GM23338 (cell line): ENCODE measurements around the gene LDAF1. TPM values are rescaled to one million over a fixed set of nuclear protein-coding genes. Genes with fewer than 3 reads are reported as not detected.

Experiments
- ATAC-seq: fragments of 200-7000 bp; cut with Tn5 transposase; 3 replicates; pipeline ENCODE4 v1.9.1; 2020
- DNase-seq: peaks from one replicate; pipeline ENCODE4 v3.0.0-alpha.2; 2015; ENCODE audit warnings: low spot score
- H2AFZ ChIP-seq: fragments of 200-600 bp; sonication (generic); 2 replicates; pipeline ENCODE4 v1.8.0; 2016; ENCODE audit warnings: antibody characterized with exemption, mild to moderate bottlenecking, moderate library complexity
- H3F3A ChIP-seq: fragments of 200-600 bp; sonication (generic); replicated peaks from 2 replicates; pipeline ENCODE4 v1.8.0; 2017; ENCODE audit warnings: antibody characterized with exemption, mixed run types, low read depth
- H3K27ac ChIP-seq: fragments of 200-600 bp; sonication (generic); 2 replicates; pipeline ENCODE4 v1.6.1; 2016; ENCODE audit warnings: low read depth
- H3K27me3 ChIP-seq: fragments of 200-600 bp; sonication (generic); 2 replicates; pipeline ENCODE4 v1.8.0; 2016; ENCODE audit warnings: mild to moderate bottlenecking, mixed run types, moderate library complexity; ENCODE audit not compliant: insufficient read depth
- H3K36me3 ChIP-seq: fragments of 200-600 bp; sonication (generic); 2 replicates; pipeline ENCODE4 v1.8.0; 2016; ENCODE audit warnings: mild to moderate bottlenecking; ENCODE audit not compliant: insufficient read depth
- H3K4me1 ChIP-seq: fragments of 200-600 bp; sonication (generic); 2 replicates; pipeline ENCODE4 v1.8.0; 2016; ENCODE audit warnings: mild to moderate bottlenecking, moderate library complexity; ENCODE audit not compliant: insufficient read depth
- H3K4me2 ChIP-seq: fragments of 200-600 bp; sonication (generic); 2 replicates; pipeline ENCODE4 v1.7.1; 2017; ENCODE audit warnings: mixed run types
- H3K4me3 ChIP-seq: fragments of 200-600 bp; sonication (generic); 2 replicates; pipeline ENCODE4 v1.6.1; 2016; ENCODE audit warnings: mixed run types
- H3K79me2 ChIP-seq: fragments of 200-600 bp; sonication (generic); replicated peaks from 2 replicates; pipeline ENCODE4 v1.8.0; 2017; ENCODE audit warnings: mild to moderate bottlenecking; ENCODE audit not compliant: insufficient read depth
- H3K9me2 ChIP-seq: fragments of 200-600 bp; sonication (generic); 2 replicates; pipeline ENCODE4 v1.8.0; 2017; ENCODE audit not compliant: insufficient read depth
- H4K20me1 ChIP-seq: fragments of 200-600 bp; sonication (generic); replicated peaks from 2 replicates; pipeline ENCODE4 v1.8.0; 2017; ENCODE audit warnings: mild to moderate bottlenecking; ENCODE audit not compliant: insufficient read depth
- H3K27ac Mint-ChIP-seq: 2 replicates; pipeline ENCODE4 v1.8.0; 2020; ENCODE audit warnings: inconsistent platforms, mild to moderate bottlenecking, moderate library complexity, mixed read lengths
- H3K27me3 Mint-ChIP-seq: 3 replicates; pipeline ENCODE4 v1.8.0; 2022; ENCODE audit warnings: low read depth, mild to moderate bottlenecking, moderate library complexity, mixed read lengths, inconsistent platforms; ENCODE audit not compliant: insufficient read depth, poor library complexity
- H3K36me3 Mint-ChIP-seq: 3 replicates; pipeline ENCODE4 v1.8.0; 2021; ENCODE audit warnings: low read depth, mild to moderate bottlenecking, inconsistent platforms, moderate library complexity, mixed read lengths
- H3K4me1 Mint-ChIP-seq: 3 replicates; pipeline ENCODE4 v1.8.0; 2020; ENCODE audit warnings: mild to moderate bottlenecking, inconsistent platforms, mixed read lengths
- H3K4me3 Mint-ChIP-seq: 3 replicates; pipeline ENCODE4 v1.8.0; 2021; ENCODE audit warnings: moderate library complexity, mild to moderate bottlenecking, inconsistent platforms, mixed read lengths
- H3K9me3 Mint-ChIP-seq: 3 replicates; pipeline ENCODE4 v1.8.0; 2020; ENCODE audit warnings: moderate library complexity, mild to moderate bottlenecking, inconsistent platforms, mixed read lengths
- CREB1 ChIP-seq: fragments of 250-450 bp; sonication (Bioruptor Pico); IDR thresholded peaks from 2 replicates; pipeline ENCODE4 v1.5.0; 2020; ENCODE audit warnings: low read depth, mild to moderate bottlenecking, moderate library complexity
- CTCF ChIP-seq, 2 experiments: fragments of 200-600 bp in 1 of 2; sonication (generic) in 1 of 2; conservative IDR thresholded peaks; 2 replicates each; pipeline versions ENCODE4 v1.5.1 to v1.6.1; 2016 to 2017; ENCODE audit warnings: antibody characterized with exemption in 2 of 2, low read depth in 2 of 2, mild to moderate bottlenecking in 2 of 2, moderate library complexity in 1 of 2
- ETS1 ChIP-seq: IDR thresholded peaks from 2 replicates; pipeline ENCODE4 v1.6.1; 2016; ENCODE audit warnings: antibody characterized with exemption
- EZH2 ChIP-seq: fragments of 200-600 bp; sonication (generic); IDR thresholded peaks from one replicate; pipeline ENCODE4 v1.8.0; 2017; ENCODE audit warnings: antibody characterized with exemption, mild to moderate bottlenecking, low read depth; ENCODE audit not compliant: unreplicated experiment
- EZH2phosphoT487 ChIP-seq: fragments of 200-600 bp; sonication (generic); IDR thresholded peaks from one replicate; pipeline ENCODE4 v1.8.1; 2018; ENCODE audit warnings: antibody characterized with exemption; ENCODE audit not compliant: unreplicated experiment
- JUNB ChIP-seq: IDR thresholded peaks from one replicate; pipeline ENCODE4 v1.6.1; 2016; ENCODE audit warnings: antibody characterized with exemption; ENCODE audit not compliant: unreplicated experiment
- NANOG ChIP-seq: IDR thresholded peaks from 2 replicates; pipeline ENCODE4 v1.6.1; 2016; ENCODE audit warnings: antibody characterized with exemption, borderline replicate concordance
- POLR2AphosphoS5 ChIP-seq: IDR thresholded peaks from 2 replicates; pipeline ENCODE4 v1.6.1; 2016; ENCODE audit warnings: antibody characterized with exemption, low read depth
- REST ChIP-seq: IDR thresholded peaks from one replicate; pipeline ENCODE4 v1.6.1; 2018; ENCODE audit warnings: antibody characterized with exemption; ENCODE audit not compliant: unreplicated experiment
- STAT1 ChIP-seq: IDR thresholded peaks from one replicate; pipeline ENCODE4 v1.6.1; 2016; ENCODE audit warnings: antibody characterized with exemption; ENCODE audit not compliant: unreplicated experiment
- ZNF114 ChIP-seq: fragments of 250-450 bp; sonication (Bioruptor Pico); IDR thresholded peaks from 2 replicates; pipeline ENCODE4 v1.5.0; 2020; ENCODE audit warnings: mild to moderate bottlenecking, moderate library complexity
- ZNF331 ChIP-seq: fragments of 250-450 bp; sonication (Bioruptor Pico); IDR thresholded peaks from 2 replicates; pipeline ENCODE4 v1.5.0; 2020; ENCODE audit warnings: low read depth, mild to moderate bottlenecking, moderate library complexity
- ZNF462 ChIP-seq: fragments of 250-450 bp; sonication (Bioruptor Pico); IDR thresholded peaks from 2 replicates; pipeline ENCODE4 v1.5.0; 2020; ENCODE audit warnings: mild to moderate bottlenecking, moderate library complexity
- polyA plus RNA-seq: library from polyadenylated mRNA; unstranded; fragments of >200 nt; fragmentation: Nextera tagmentation; extraction: Ambion mirVana; gene quantifications from 2 replicates; pipeline ENCODE4 v1.2.1, GENCODE V29; 2016
- total RNA-seq: library from RNA; depleted of rRNA; stranded (reverse); fragments of >200 nt; shearing (Covaris generic); gene quantifications from 2 replicates; pipeline ENCODE4 v1.2.3, GENCODE V29; 2014

LDAF1 gene
- total and polyA plus RNA-seq, 2 experiments from 2014 or later: 20.5 to 33.8 TPM

- no peak overlapping the region for H3K27ac Mint-ChIP-seq
- no peak for TF ChIP-seq POLR2AphosphoS5
- TF ChIP-seq ZNF462 (CRISPR knock-in tag): no peak
- TF ChIP-seq STAT1: no peak
- TF ChIP-seq CTCF (conservative IDR thresholded peaks at IDR 0.05; ENCODE audit: low read depth in 2 of 2): no peak
- no peak for TF ChIP-seq ZNF331 (CRISPR knock-in tag)
- TF ChIP-seq EZH2phosphoT487: no peak
- no peak for TF ChIP-seq JUNB
- no peak for TF ChIP-seq NANOG
- no peak for TF ChIP-seq ETS1
- TF ChIP-seq ZNF114 (CRISPR knock-in tag): no peak
- no peak for TF ChIP-seq EZH2
- TF ChIP-seq CREB1 (CRISPR knock-in tag): no peak
- no peak for TF ChIP-seq REST
- H3K36me3 Mint-ChIP-seq: peaks cover 43% of the 10 kb centered on the region
- peaks cover 20% of the 10 kb centered on the region for H3K4me1 ChIP-seq
- peaks cover 39% of the 10 kb centered on the region for H3K36me3 ChIP-seq
- no peak overlapping the region for H3K4me3 ChIP-seq
- H3K4me2 ChIP-seq: no peak overlapping the region
- H3K27me3 Mint-ChIP-seq: peaks cover 9% of the 10 kb centered on the region
- H3K4me3 Mint-ChIP-seq: no peak overlapping the region
- peaks cover 21% of the 10 kb centered on the region for H4K20me1 ChIP-seq
- H3K9me3 Mint-ChIP-seq: no peaks in the 10 kb centered on the region
- no peak overlapping the region for H2AFZ ChIP-seq
- H3K9me2 ChIP-seq: no peaks in the 10 kb centered on the region
- DNase-seq: no peak
- H3F3A ChIP-seq: no peaks in the 10 kb centered on the region
- H3K4me1 Mint-ChIP-seq: peaks cover 18% of the 10 kb centered on the region
- no peak for ATAC-seq
- H3K79me2 ChIP-seq: peaks cover 37% of the 10 kb centered on the region
- H3K27ac ChIP-seq: no peak overlapping the region
- peaks cover 10% of the 10 kb centered on the region; the same call in 1 of the 2 replicates for H3K27me3 ChIP-seq
Observed at GRCh38 chr16:21161211-21161610, 2.7 kb downstream of the LDAF1 start.
